Measurements from ENCODE around the gene ZRANB3.
"Not testable (repeated sequence)": the region's sequence is repeated elsewhere in the genome, so short reads cannot be mapped to it uniquely, and the experiment has no call there.

The ZRANB3 gene

DNA sequence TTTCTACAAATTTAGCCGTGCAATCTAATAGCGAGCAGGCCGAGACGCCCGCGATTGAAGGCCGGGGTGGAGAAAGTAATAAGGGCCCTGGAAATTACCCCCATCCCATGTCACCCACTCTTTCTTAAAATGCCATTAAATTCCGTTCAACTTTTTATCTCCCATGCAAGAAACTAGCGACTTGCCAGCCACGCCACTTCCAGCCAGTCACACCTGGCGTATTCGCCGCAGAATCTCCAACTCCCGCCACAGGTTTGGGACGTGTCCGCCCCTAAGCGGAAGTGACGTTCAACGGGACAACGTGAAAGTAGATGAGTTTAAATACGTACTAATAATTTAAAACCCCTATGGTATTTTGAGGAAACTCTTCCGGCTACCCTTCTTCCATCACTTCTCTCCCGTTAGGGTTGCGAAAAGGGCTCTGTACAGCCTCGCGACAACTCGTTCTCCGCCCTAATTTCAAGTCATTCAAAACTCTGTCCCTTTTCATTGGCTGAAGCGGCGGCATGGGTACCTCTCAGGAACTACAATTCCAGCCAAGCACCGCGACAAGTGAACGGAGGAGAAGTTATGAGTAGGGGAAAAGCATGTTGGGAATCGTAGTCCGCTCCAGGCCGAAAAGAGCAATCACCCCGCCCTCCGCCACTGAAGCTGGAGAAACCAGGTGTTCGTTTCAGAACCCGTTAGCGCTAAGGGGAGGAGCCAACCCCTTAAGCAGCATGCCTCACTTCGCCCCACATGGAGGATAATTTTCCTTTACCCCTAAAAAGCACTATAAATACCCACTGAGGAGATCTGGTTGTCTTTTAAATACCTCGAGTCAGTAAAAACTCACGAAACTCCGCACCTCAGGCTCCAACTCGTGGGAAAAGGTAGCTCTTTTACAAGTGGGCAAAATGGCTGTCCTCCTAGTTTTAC lies at the start of gene ZRANB3:
Gene ZRANB3 (minus strand): TSS at position 906 of the 918 bp plus-strand sequence.
- DNase-seq (ENCODE audit: low spot score), result peak; percentile 95

DNA sequence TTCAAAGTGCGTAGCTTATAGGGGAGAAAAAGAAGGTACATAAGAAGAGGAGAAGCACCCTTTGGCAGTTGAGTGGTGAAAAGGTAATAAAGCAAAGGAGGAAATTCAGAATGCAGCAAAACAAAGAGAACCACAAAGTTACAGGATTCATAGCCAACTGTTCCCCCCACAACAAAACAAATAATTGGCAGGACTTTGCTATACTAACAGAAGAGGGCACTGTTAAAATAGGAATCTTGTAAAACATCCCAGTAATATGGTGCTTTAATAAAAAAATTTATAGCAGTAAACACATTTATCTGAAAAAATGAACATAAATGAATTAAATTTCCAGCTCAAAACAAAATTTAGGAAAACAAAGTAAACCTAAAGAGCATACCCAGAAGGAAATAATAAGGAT lies 42.6 kb upstream of the ZRANB3 start:
- no peak for DNase-seq (ENCODE audit: low spot score)

DNA sequence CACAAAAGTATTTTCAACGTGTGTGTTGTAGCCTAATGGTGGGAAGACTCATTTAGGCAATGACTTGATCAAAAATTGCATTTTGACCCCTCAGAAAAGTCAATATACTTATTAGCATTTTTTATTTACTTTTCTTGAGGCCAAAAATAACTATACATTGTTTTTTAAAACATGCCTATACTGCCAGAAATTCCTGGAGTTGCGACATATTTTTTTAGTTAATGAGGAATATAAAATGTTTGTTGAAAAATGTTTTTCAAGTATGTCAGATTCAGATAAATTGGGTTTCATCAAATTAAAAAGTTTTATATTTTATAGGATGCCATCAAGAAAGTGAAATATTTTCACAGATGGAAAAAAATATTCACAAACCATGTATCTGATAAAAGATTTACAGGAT lies 39.9 kb upstream of the ZRANB3 start:
- DNase-seq (ENCODE audit: low spot score), result no peak

DNA sequence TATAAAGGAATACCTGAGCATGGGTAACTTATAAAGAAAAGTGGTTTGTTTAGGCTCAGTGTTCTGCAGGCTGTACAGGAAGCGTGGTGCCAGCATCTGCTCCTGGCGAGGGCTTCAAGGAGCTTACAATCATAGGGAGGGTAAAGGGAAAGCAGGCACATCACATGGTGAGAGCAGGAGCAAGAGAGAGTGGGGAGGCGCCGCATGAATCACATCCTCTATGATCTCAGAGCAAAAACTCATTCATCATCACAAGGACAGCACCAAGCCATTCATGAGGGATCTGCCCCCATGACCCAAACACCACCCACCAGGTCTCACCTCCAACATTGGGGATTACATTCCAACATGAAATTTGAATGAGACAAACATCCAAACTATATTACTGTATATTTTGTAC lies 32.8 kb upstream of the ZRANB3 start:
- DNase-seq (ENCODE audit: low spot score), result no peak

DNA sequence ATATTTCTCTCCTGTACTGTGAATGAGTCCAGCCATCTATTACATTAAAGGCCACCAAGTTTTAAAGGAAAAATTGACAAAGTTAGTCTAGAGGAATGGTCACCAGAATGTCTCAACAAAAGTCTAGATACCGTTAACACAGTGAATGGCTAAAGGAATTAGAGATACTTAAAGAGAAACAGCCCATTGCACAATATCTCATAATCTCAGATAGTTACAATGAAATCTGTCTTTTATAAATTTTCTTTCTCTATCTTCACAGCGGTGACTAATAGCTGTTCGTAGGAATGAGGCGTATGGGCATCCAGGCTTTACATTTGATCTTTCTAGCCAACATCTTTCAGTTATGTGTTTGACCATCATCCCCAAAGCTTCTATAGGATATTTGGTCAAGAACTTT lies 30.9 kb upstream of the ZRANB3 start:
- no peak for DNase-seq (ENCODE audit: low spot score)

DNA sequence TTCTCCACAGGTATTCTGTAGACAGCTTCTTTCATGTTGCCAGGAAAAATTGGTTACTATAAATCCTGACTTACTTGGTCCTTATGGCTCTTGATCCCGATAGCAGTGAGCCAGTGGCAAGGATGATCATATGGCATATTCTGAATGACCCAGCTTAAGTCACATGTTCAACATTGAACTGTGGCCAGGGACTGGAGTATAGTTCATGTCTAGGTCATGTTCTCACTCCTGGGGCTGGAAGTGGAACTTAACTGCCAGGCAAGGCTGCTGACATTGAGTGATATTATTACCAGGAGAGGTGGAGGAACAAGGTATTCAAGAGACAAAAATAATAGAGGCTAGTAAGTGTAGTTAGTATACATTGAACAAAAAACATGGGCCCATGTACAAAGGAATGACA lies 26.5 kb upstream of the ZRANB3 start:
- DNase-seq (ENCODE audit: low spot score), result no peak

DNA sequence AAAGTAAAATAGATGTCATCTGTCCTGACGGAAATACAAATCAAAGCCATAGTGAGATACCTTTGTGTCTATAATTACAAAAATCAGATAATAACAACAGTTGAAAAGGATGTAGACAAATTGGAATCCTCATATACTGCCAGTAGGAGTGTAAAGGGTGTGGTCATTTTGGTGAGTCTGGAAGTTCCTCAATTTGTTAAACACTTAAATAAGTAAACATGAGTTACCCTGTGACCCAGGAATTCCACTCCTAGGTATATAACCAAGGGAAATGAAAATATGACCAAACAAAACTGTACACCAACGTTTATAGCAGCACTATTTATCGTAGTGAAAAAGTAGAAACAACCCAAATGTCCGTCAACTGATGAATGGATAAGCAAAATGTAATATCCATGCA lies 24.3 kb upstream of the ZRANB3 start:
- DNase-seq (ENCODE audit: low spot score), result no peak

DNA sequence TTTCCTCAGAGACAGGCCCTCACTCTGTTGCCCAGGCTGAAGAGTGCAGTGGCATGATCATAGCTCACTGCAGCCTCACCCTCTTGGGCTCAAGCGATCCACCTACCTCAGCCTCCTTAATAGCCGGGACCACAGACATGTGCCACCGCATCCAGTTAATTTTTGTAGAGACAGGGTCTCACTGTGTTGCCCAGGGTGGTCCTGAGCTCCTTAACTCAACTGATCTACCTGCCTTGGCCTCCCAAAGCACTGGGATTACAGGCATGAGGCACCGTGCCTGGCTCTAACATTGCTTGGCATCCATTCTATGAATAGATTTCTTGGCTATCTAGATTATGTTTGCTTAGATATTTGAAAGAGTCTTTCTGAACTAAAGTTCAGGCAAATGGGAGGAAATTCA lies 21.9 kb upstream of the ZRANB3 start:
- no peak for DNase-seq (ENCODE audit: low spot score)

DNA sequence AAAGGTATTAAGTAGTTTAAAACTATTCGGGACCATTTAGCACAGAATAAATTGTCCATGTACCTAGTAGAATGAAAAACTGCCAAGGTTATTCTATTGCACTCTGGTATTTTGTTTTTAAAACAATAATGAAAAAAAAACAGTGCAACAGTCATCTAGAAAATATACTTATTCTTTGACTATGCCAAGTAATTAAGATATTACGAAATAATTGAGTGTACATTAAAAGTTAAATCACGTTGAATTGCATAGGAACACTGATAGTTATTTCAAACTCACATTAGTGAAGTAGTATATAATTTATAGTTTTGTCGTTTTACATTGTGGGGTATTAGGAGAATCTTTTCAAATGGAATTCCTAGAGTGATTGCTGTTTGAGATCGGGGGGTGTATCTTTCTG lies 20.3 kb upstream of the ZRANB3 start:
- no peak for DNase-seq (ENCODE audit: low spot score)

DNA sequence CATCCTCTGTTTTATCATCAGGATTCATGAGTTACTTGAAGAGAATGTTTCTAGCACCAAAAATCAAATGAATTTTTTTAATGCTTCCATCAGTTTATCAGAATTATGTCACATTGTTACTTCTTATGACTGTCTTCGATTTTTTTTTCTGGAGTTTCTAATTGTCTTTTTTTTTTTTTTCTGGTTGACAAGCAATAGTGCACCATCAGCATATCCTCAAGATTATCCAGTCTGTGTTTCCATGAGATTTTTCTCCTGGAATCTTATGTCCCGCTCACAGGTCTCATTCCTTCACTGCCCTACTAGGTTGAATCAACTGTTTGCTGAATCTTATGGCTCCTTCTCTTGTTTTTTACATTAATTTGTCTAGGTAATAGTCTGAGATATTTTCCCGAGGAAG lies 16.3 kb upstream of the ZRANB3 start:
- DNase-seq (ENCODE audit: low spot score), result no peak

DNA sequence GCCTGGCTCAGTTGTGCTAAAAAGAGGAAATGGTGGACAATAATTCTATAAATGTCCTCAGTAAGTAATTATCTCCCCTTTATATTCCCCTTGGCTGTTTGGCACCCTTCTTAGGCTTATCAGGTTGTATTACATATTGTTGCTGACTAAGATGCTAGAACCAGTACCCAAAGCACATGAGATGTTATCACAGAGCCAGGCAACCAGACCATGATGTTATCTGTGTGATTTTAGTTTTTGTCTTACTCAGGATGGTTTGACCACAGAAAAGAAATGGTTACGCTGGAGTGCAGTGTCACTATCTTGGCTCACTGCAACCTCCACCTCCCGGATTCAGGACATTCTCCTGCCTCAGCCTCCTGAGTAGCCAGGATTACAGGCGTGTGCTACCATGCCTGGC lies 15.4 kb upstream of the ZRANB3 start:
- no peak for DNase-seq (ENCODE audit: low spot score)

DNA sequence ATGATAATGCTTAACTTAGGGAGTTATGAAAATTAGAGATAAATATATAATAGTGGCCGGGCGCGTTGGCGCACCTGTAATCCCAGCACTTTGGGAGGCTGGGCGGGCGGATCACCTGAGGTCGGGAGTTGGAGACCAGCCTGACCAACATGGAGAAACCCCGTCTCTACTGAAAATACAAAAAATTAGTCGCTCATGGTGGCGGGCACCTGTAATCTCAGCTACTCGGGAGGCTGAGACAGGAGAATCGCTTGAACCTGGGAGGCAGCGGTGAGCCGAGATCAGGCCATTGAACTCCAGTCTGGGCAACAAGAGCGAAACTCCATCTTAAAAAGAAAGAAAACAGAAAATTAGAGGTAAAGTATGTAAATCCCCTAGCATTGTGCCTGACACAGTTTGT lies 2.5 kb upstream of the ZRANB3 start:
- DNase-seq (ENCODE audit: low spot score), result not testable (repeated sequence)

DNA sequence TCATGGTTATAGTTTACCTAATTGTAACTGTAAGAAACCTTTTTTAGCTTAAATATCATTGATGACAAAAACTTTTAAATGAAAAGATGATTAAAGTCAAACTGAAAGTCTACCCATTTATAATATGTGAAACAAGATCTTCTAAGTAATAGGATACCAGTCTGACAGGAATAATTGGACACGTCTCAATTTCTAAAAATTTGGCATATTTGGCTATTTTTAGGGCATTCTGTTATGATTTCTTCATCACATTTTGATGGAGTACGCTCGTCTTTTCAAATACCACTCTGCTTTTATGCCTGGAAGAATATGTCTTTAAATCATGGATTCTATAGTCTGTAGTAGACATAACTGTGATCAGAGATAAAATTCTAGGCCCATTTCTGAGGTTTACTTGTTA lies 1.6 kb upstream of the ZRANB3 start:
- no peak for DNase-seq (ENCODE audit: low spot score)

DNA sequence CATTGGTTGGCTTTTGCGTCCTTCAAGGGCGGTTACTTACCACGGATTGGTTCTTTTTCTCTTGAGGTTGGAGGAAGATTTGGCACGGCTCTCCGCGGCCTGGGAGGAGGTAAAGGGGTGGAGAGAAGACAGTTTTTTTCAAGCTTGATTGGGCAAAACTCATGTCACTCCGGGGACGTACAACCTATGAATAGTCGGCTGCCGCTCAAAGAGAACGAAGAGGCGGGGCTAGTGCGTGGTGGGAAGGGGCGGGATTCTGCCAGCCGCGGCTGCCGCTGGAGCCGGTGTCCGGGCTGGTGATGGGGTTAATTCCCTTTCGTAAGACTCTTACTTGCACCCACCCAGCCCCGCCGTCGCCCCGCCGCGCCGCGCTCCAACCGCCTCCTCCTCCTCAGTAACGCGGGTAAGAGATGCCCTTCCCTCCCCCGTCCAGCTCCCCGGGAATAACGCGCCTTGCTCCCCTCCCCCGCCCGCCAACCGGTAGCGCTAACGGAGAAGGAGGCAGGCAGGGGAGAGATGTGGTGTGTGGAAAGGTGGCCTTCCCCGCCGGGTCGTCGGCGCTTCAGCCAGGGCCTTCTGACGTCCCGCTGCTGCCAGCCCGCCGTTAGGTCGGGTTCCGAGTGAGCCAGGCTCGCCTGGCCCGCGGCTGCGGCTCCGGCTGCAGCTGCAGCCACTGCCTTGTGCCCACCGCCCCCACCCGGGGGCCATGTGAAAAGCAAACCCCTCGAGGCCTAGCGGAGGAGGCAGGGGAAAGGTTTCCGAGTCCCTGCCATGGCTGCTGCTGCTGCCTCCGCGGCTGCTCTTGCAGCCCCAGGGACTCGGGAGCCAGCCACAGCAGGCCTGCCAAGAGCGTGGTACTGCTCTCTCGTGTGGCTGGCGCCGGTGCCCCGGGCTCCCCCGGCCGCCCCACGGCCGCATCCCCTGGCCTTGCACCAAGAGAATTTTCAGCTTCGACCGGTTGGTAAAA lies 496 bp upstream of the ZRANB3 start, which contains the start of gene R3HDM1:
Gene R3HDM1 (plus strand): TSS at position 254 of the 967 bp plus-strand sequence. CDS start 73,362 bp downstream, outside the sequence.
- peak; percentile 98 for DNase-seq (ENCODE audit: low spot score)

DNA sequence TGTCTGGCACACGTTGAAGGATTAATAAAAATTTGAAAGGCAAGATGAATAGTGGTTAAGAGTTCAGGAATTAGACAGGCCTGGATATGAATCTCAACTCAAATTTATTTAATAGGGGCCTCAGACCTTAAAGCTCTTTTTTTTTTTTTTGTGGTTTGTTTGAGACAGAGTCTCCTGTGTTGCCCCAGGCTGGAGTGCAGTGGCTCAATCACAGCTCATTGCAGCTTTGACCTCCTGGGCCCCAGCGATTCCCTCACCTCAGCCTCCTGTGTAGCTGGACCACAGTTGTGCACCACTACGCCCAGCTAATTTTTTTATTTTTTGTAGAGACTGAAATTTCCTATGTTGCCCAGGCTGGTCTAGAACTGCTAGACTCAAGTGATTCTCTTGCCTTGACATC lies 3.0 kb downstream of the ZRANB3 start:
- DNase-seq (ENCODE audit: low spot score), result no peak

DNA sequence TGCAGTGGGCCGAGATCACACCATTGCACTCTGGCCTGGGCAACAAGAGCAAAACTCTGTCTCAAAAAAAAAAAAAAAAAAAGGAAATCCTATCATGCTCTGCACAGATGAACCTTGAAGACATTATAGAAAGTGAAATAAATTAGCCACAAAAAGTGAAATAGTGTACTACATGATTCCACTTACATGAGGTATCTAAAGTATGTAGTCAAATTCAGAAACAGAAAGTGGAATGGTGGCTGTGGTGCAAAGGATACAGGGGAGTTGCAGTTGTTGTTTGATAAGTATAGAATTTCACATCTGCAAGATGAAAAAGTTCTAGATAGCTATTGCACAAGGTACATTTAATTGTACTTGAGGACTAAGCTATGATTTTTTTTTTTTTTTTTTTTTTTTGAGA lies 5.2 kb downstream of the ZRANB3 start:
- no peak for DNase-seq (ENCODE audit: low spot score)

DNA sequence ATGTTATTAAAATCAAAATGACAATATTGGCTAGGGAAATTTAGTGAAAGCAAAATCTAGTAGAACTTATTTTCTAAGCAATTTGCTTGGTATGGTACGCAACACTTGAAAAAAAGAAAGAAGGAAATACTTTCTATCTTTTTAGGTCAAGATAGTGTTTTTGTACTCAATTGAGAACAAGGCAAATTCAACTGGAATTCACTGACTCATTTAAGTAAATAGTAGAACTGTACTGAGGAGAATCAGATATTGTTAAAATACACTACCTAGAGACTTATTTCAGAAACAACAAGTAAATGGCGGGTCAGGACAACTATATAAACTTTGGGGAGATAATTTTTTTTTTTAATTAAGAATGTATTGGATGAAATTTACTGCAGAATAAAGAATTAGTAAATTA lies 18.9 kb downstream of the ZRANB3 start:
- DNase-seq (ENCODE audit: low spot score), result no peak

DNA sequence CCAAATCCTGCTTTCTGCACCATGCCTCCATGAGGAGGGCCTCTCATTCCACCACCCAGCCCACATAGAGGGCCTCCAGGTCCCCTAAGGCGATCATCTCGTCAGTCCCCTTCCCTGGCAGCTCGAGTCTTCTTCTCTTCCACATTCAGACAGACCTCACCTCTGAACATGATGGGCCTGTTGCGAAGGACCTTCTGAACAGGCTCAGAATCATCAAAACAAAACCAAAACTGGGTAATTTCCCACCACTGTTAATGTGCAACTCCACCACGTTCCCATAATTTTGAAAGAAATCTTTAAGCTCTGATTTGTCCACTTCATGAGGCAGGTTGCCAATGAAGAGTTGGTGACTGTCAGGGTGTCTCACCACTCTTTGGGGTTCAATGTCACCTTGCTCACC lies 20.4 kb downstream of the ZRANB3 start:
- DNase-seq (ENCODE audit: low spot score), result no peak

DNA sequence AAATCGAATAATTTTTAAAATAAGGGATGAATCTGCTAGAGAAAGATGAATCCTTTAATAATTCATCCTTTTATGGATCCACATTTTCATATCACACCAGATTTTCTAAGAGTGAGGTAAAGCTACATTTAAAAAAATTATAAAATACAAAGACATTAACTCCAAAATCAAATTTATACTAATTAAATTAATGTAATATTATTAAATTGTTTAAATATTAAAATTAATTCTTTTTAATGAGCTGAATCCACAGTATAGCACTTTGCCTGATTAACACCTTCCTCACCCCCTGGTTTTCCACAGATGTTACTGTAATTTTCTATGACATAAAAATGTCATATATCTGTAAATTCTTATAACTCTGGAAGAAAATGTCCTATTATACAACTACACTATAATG lies 26.2 kb downstream of the ZRANB3 start:
- DNase-seq (ENCODE audit: low spot score), result no peak

DNA sequence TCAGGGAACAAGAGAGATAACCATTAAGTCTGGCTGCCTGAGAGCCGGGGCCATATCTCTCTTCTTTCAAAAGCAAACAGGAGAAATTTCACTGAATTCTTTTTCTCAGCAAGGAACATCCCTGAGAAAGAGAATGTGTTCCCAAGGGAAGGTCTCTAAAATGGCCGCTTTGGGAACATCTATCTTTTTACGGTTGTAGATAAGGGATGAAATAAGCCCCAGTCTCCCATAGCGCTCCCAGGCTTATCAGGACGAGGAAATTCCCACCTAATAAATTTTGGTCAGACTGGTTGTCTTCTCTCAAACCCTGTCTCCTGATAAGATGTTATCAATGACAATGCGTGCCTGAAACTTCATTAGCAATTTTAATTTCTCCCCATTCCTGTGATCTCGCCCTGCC lies 32.4 kb downstream of the ZRANB3 start:
- DNase-seq (ENCODE audit: low spot score), result not testable (repeated sequence)

DNA sequence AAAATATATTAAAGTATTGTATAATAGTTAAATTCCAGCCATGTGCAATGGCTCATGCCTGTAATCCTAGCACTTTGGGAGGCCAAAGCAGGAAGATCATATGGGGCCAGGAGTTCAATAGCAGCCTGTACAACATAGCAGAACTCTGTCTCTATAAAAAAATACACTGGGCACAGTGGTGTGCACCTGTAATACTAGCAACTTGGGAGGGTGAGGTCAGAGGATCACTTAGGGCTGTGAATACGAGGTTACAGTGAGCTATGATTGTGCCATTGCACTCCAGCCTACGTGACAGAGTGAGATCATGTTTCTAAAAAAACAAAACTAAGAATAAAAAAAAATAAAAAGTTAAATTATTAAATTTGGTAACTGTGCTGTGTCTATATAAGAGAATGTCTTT lies 36.1 kb downstream of the ZRANB3 start:
- DNase-seq (ENCODE audit: low spot score), result no peak

DNA sequence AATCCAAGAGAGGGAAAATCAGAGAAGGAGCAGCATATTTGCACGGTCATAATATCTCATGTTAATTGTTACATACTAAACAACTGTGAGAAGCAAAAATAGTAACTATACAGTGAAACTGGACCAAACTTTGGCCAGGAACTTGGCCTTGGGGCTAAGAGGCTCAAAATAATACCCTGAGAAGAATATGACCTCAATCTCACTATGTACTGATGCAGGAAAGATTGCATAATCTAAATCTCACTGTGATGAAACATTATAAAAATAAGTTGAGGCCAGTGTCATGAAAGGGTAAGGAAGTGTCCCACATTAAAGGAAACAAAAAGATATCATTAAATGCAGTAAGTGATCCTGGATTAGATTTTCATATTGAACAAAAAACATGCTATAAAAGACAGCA lies 36.5 kb downstream of the ZRANB3 start:
- DNase-seq (ENCODE audit: low spot score), result no peak

DNA sequence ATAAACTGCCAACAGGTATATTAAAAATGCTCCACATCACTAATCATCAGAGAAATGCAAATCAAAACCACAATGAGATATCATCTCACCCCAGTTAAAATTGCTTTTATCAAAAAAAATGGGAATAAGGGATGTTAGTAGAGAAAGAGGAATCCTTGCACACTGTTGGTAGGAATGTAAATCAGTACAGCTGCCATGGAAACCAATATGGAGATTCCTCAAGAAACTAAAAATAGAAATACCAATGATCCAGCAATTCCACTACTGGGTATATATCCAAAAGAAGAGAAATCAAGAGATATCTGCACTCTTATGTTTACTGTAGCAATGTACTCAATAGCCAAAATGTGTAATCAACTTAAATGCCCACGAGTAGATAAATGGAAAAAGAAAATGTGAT lies 40.6 kb downstream of the ZRANB3 start:
- no peak for DNase-seq (ENCODE audit: low spot score)

All from CD4-positive, alpha-beta T cell treated with Interleukin-6 at 100 ng/mL for 8 hours (primary cell).